ENCODE data around the gene RNPEPL1.
"Not testable (repeated sequence)": the region's sequence is repeated elsewhere in the genome, so short reads cannot be mapped to it uniquely, and the experiment has no call there.

Gene RNPEPL1

DNA sequence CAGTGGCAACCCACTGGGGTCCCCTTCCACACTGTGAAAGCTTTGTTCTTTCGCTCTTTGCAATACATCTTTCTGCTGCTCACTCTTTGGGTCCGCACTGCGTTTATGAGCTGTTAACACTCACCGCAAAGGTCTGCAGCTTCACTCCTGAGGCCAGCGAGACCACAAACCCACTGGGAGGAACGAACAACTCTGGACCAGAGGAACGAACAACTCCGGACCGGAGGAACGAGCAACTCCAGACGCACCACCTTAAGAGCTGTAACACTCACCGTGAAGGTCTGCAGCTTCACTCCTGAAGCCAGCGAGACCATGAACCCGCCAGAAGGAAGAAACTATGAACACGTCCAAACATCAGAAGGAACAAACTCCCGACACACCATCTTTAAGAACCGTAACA is 29.2 kb upstream of the RNPEPL1 start:
- not testable (repeated sequence) for DNase-seq

DNA sequence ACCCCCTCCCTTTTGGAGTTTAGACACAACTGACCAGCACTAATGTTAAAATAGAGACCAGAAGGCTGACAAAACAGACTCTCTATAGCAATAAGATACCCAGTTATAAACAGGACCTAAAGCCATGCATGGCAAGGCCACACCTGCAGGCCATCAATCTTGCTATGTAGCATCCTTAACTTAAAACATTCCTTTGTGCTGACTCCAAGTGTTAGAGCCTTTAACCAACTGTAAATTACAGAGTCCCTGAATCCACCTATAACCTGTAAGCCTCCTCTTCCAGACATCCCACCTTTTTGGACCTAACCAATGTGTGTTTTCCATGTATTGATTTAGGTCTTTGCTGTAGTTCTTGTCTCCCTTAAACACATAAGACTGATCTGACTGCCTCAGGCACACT is 28.4 kb upstream of the RNPEPL1 start:
- no peak for DNase-seq

DNA sequence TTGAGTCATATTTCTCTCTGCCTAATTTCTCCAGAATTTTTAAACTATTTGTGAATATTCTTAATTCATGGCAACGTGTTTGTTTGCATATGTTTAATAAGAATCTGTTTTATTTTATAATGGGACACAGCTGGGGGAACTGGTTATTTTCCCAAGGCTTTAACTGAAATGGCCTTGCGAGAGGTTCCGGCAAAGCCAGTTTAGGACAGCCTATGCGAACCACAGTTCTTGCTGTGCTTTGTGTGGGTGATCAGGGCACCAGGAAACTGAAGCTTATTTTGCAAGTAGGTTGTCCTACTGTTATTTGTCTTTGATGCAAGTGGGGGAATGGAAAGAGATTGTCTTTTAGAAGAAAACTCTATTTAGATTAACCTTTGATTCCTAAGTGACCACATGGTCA is 17.0 kb upstream of the RNPEPL1 start:
- no peak for DNase-seq

DNA sequence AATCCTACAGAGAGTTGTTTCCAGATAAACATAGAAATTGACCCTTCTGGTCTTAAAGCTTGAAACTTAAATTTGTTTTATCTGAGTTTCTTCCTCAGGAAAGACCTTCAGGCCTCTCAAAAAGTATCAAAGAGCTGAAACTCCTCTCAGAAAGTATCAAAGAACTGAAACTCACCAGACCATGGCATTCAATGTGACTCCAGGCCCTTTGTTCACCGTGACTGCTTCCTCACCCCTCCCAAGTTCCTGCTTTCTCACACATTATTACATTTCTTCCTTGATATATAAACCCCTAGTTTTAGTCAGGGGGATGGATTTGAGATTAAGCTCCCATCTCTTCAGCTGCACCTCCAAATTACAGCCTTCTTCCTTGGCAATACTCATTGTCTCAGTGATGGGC is 16.5 kb upstream of the RNPEPL1 start:
- no peak for DNase-seq

DNA sequence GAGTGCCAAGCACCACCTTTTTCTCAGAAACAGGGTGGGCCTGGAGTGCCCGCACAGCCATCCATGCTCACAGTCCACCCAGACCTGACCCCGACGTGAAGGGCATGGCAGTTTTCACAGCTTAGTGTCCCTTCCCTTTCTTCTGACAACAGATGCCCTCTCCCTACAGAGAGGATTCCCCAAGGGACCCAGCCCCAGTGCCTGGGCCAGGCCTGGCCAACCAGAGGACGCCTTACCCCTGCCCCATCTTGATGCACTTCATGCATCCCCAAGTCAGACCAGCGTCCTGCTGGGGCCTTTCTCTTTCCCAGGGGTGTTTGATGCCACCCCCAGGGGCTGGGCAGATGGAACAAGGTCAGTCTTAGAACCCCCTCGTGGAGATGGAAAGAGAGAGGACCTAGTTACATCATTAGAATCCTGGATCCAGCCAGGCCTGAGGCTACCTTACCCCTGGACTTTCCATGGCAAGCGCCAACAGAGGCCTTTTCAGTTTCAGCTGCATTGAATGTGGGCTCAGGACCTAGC is 14.3 kb upstream of the RNPEPL1 start:
- DNase-seq = no peak

DNA sequence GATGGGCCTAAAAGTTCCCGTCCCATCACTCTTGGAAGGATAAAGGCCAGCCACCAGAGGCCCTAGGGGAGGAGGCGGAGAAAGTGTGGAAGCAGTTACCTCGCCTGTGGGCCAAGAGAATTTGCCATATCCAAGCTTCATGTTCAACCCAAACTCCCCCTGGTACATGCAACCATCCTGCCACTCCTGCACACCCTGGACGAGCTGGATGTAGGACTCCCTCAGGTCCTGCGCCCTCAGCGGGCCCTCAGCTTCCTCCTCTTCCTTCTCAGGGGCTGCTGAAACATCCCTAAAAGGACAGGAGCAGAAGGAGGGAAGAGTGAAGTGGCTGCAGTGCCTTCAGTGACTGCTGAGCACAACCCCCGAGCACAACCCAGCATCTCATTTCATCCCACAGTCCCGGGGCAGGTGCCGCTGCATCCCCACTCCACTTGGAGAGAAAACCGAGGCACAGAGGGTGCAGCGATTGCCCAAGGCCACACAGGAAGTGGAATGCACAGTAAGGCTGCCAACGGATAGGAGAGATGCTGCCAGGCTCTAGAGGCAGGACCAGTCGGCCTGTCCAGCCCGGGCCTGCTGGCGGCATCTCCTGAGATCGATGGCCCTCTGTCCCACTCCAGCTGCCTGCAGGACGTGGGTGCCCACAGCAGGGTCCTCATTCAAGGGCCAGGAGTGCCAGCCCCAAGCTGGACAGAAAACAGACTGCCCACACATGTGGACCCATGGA is 13.4 kb upstream of the RNPEPL1 start:
- DNase-seq = no peak

DNA sequence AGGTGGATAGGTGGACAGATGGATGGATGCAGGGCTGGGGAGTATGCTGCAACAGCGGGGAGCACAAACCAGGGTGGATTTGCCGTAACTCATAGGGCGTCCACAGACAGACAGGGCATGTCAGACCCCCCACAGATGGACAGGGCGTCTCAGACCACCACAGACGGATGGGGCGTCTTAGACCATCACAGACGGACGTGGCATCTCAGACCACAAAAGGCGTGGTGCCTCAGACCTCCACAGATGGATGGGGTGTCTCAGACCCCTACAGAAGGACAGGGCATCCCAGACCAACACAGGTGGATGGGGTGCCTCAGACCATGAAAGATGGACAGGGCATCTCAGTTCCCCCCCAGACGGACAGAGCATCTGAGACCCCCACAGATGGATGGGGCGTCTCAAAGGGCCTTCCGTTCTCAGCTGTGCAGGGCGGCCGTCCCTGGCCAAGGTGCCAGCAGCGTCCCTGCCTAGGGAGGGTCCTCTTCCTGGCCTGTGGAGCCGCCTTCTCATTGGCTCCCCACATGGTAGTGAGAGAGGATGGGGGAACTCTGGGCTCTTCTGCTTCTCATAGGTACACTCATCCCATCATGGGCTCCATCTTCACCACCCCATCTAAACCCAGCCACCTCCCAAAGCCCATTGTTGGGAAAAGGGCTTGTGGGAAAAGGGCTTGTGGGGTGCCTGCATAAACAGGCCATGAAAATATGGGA is 12.6 kb upstream of the RNPEPL1 start:
- DNase-seq = no peak

DNA sequence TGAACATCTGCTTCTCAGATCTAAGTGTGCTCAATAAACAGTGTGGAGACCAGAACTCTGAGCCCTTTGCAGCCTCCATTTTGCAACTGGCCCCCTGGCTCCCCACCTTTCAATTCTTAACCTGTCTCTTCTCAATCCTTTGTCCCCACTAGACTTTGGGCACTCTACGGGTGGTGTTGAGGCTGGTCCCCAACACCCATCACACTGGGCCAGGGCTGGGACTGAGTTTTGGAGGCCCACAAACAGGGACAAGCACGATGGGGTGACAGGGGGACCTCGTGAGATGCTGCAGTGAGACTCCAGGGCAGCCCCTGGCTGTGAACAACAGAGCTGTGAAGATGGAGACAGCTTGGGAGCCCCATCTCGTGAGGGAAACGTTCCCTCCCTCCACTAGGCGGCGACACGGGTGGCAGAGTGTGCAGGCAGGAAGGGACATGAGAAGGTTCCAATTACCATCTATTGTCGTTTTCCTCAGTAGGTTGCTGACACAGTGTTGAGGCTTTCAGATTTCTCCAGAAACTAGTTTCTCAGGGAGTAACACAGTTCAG is 11.7 kb upstream of the RNPEPL1 start:
- DNase-seq = peak; percentile 68 to 82

DNA sequence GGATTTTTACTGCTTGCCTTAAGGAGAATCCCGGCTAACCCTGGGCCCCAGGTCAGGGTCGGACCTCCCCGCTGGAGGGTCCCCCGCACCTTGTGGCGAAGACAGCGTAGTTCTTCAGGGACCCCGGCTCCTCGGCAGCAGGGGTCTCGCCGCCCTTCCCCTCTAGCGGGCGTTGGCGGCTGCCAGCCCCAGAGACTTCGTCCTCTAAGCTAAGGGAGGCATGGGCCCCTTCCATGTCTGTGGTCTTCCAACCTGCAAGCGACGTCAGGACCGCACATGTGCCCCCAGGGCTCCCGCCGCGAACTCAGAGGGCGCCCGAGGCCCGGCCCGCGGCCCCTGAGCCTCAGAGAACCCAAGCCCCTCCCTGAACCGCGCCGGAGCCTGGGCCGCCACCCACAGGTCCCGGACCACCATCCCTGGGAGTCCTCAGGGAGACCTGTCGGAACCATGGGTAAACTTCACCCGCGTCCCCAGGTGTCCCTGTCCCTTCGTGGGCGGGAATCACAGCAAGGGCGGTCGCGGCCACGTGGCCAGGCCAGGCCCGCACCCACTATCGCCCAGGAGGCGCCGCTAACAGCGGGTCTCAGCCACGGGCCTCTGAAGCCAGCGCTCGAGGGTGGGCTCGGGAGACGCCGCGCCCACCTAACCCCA is 11.1 kb upstream of the RNPEPL1 start:
- DNase-seq = no peak

DNA sequence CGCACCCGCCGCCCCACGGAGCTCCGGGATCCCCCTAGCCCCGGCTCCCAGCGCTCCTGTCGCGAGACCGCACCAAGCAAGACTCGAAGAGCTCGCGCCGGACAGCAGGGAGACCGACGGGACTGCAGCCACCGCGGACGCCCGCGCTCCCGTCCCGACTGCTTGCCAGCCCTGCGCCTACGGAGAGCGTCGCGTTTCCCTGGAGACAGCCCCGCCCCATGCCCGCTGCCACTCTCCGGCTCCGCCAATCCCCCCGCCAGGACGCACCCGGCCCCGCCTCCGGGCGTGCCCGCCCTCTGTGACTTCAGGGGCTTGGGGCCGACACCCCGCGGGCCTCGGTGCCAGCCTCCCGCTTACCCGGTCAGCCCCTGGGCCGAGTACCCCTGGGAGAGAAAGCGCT is 10.5 kb upstream of the RNPEPL1 start, which contains the start of gene ANKMY1:
Gene ANKMY1, minus strand, starts transcription at position 181 of the 400 bp plus-strand sequence. CDS start 653 bp downstream, outside the sequence.
- peak; percentile 69 to 72 for DNase-seq

DNA sequence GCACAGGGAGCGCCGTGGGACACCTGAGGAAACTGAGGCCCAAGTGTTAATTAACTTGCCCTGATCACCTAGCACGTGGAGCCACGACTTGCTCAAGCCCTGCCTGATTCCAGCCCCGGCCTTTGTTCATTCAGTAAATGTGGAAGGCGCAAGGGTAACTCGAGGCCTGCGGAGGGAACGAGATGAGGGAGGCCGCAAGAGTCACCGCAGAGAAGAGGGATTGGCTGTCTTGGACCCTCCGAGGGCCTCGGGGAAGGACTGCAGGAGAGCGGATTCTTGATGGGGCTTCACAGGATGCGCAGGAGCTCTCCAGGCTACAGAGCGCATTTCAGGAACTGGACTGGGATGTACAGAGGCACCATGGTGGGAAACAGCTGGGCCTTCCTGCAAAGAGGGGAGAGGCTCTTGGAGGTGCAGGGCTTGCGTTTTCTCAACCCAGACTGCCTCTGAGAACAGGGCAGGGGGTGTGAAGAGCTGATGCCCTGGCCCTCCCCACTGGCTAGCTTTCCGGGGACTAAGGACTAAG is 10.0 kb upstream of the RNPEPL1 start:
- no peak for DNase-seq

DNA sequence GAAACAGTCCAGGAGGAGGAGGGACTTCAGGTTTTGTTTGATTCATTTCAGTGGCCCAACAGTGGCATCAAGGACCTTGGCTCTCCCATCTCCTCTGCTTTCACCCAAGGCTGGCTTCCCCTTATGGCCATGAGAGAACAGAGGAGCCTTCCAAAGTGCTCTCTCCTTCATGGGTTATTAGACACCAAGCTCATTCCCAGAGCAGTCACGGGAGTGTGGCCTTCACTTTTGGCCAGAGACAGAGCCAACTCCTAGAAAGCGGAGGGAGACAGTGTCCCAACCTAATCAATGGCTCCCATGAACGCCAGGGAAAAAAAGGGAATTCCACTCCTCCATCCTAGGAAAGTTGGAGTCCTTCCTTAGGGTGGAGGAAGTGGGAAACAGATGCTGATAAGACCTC is 9.0 kb upstream of the RNPEPL1 start:
- no peak for DNase-seq

DNA sequence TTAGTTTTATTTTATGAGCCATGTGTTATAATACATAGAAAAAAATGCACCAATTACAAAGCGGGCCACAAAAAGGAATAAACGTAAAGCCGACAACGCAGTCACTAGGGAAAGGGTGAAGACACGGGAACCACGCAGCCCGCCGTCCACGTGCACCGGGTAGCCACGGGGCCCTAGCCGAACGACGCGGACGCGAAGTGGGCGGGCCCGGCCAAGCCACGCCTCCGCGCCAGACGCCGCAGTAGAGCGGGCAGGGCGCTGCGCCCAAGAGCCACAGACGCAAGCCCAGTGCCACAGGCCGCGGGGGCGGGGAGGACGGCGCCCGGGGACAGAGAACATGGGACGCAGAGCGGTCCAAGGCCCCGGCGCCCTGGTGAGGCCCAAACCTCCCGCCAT is 8.2 kb upstream of the RNPEPL1 start, which contains the start of gene DUSP28:
Gene DUSP28, plus strand, starts transcription at position 274 of the 396 bp plus-strand sequence. CDS start 328 bp downstream, outside the sequence.
- peak; percentile 93 to 94 for DNase-seq

DNA sequence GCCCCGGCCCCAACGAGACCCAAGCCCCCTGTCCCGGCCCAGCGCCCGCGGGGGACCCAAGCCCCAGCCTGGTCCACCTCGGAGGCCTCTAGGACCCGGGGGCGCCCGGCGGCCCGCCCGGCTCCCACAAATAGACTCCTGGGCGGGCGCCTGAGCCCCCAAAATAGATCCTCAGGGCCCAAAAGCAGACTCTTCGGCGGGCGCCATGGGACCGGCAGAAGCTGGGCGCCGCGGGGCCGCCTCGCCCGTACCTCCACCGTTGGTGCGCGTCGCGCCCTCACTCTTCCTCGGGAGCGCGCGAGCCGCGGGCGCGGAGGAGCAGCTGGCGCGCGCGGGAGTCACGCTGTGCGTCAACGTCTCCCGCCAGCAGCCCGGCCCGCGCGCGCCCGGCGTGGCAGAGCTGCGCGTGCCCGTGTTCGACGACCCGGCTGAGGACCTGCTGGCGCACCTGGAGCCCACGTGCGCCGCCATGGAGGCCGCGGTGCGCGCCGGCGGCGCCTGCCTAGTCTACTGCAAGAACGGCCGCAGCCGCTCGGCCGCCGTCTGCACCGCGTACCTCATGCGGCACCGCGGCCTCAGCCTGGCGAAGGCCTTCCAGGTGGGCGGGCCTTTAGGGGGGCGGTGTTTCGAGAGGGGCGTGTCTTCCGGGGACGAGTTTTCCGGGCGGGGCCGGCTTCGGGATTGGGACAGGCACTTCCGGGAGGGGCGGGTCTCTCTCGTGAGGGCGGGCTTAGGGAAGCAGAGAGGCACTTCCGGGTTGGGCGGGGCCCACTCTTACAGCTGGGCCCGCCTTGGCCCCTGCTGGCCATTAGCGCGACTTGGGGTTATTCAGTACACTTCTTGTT is 7.6 kb upstream of the RNPEPL1 start:
- DNase-seq = peak; percentile 98 to 99

DNA sequence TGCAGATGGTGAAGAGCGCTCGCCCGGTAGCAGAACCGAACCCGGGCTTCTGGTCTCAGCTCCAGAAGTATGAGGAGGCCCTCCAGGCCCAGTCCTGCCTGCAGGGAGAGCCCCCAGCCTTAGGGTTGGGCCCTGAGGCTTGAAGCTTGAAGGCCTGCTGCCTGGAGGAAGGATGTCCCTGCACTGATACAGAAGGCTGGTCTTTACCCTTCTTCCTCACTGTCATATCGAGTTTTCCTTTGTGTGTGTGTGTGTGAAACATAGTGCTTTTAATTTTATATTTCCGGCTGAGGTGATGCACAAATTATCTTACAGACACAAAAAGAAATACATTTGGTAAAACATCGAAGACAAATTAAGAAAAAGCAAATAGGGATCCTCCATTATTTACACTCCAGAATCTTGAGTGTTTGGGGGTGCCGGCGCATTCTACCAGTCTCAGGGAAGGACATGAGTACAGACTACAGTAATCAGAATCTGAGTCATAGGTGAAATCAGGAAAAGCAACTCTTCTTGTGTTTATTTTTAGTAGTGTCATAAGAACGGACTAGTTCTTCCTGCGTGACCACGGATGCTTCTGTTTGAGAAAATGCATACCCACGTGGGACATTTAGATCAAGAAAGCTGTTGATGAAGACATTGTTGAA is 6.8 kb upstream of the RNPEPL1 start:
- DNase-seq = peak in 1 of 2 donors; percentile 41

DNA sequence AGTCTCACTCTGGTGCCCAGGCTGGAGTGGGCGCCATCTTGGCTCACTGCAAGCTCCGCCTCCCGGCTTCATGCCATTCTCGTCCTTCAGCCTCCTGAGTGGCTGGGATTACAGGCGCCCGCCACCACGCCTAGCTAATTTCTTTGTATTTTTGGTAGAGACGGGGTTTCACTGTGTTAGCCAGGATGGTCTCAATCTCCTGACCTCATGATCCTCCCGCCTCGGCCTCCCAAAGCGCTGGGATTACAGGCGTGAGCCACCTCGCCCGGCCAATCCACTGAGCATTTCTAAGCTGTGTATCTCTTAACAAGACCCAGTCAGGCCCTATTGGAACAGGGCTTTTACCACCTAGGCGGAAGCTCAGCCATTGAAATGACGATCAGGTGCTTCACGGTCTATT is 5.1 kb upstream of the RNPEPL1 start:
- DNase-seq = not testable (repeated sequence)

DNA sequence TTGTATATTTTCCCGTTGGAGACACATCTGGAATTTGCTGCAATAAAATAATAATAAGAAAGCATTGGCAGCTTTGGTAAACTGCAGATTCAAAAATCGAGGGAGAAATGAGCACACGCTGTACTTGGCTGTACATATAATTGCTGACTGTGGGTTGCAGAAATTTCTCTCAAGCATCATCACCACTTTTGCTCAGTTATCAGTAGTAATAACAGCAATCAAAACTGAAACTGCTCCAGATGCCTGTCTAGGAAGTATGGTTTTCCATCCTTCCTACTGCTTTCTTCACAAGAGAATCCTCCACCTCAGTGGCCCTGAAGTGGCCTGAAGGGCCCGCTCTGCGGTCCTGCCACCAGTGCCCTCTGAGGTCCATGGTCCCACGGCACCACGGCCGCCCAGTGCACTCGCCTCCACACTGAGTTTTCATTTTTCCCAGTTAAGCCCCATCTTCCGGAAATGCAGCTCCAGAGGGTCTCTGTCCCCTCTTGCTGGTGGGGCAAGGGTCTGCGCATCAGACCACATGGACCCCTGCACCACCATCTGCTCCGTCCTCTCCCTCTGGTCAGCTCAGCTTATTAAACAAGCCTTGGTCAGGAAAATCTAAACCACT is 4.2 kb upstream of the RNPEPL1 start:
- no peak for DNase-seq

DNA sequence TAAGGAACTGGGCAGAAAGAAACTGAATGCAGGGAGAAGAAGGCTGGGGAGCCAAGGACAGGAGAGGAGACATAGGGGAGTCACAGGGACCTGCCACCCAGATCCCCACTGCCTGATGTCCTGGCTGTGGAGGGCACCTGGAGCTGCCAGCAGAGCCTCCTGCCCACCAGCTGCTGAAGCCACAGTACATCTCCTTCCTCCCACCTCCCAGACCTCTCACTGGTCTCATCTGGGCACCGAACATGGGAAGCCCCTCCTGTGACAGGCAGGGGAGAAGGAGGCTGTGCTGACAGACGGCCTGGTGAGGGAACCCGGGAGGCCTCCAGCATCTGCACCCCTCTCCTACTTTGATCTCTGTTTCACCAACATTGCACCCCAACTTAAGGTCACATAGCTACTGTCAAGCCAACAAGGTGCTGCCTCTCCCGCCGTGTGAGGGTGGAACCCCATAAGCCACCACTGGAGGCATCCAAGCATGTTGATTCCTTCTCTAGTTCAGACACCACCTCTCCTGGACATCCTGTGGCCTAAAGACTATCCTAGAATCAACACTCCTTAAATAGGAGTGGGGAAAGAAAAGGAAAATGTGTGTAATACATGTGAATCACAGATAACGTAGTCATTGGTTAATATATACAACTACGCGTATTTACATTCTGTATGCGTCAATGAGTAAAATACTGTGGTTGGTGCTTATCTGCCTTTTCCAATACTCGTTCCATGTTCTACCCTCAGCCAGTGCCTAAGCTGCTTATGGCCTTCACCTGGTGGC is 3.5 kb upstream of the RNPEPL1 start:
- peak in 1 of 2 donors; percentile 43 for DNase-seq

DNA sequence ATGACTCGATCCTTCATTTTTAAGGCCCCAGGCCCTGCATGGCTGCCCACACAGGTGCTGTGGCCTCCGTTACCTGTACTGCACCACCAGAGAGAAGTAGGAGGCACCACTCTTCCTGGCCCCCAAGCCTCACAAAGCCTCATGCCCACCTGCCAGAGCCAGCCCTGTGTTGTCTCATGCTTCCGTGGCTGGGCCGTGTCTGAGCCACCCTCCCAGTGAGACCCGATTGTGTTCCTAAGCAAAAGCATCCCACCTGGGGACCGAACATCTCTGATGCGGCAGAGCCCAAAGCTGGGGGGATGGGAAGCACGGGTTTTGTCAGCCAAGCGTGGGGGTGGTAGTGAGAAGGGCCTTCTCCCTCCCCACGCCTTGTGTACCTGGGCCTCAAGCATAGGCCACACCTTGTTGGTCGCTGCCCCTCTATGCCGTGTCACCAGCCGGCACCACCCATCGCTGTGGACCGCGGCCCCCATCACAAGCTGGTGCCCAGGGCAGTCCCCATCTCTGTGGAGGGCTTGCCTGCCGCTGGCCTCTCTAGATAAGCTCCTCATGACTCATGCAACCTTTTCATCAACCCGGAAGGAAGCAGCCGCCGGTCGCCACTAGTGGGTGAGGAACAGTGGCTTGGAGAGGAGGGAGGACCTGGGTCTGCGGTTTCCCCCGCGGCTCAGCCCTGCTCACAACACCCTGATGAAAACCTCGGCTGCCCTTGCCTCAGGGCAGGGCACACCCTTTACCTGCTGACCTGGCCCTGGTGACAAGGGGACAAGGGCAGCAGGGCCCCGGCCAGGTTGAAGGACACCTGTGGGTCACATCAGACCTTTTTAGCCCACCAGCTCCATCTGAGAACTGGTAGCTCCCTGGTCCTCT is 2.7 kb upstream of the RNPEPL1 start:
- DNase-seq = peak; percentile 95 to 96

All from CD4-positive, alpha-beta T cell treated with Interleukin-1 beta for 1 hour (primary cell).